Brain microvascular endothelial cell (primary cell): ENCODE data around the gene SLC25A30.
A peak's percentile ranks its signal among the peaks of the same experiment; 100 is the strongest.

ENCODE experiments used
- DNase-seq: peaks from one replicate; pipeline ENCODE4 v3.0.0-alpha.2; 2020
- H3K27ac ChIP-seq: fragments of 250-450 bp; sonication (Bioruptor Pico); 2 replicates; pipeline ENCODE4 v1.5.1; 2020; ENCODE audit warnings: mild to moderate bottlenecking, moderate library complexity
- H3K27me3 ChIP-seq: fragments of 250-450 bp; sonication (Bioruptor Pico); replicated peaks from 2 replicates; pipeline ENCODE4 v1.5.1; 2020; ENCODE audit warnings: mild to moderate bottlenecking
- H3K36me3 ChIP-seq: fragments of 250-450 bp; sonication (Bioruptor Pico); replicated peaks from 2 replicates; pipeline ENCODE4 v1.5.1; 2020; ENCODE audit warnings: mild to moderate bottlenecking
- H3K4me3 ChIP-seq: 2 replicates; pipeline ENCODE4 v1.5.1; 2011; ENCODE audit warnings: low read depth, mild to moderate bottlenecking, control low read depth, low read length, moderate library complexity
- in situ Hi-C: cut with HindIII; loops from 2 replicates; pipeline ENCODE4 v1.10.0; 2017; ENCODE audit warnings: low sequenced_read_pairs, low pct_ligation_motif_present
- TF ChIP-seq, protein P1 (sequence below): IDR thresholded peaks from 2 replicates; pipeline ENCODE4 v1.5.1; 2011; ENCODE audit warnings: low read depth, mild to moderate bottlenecking, moderate library complexity, low read length, control low read depth, inconsistent platforms; ENCODE audit errors: missing control alignments

Gene SLC25A30

DNA sequence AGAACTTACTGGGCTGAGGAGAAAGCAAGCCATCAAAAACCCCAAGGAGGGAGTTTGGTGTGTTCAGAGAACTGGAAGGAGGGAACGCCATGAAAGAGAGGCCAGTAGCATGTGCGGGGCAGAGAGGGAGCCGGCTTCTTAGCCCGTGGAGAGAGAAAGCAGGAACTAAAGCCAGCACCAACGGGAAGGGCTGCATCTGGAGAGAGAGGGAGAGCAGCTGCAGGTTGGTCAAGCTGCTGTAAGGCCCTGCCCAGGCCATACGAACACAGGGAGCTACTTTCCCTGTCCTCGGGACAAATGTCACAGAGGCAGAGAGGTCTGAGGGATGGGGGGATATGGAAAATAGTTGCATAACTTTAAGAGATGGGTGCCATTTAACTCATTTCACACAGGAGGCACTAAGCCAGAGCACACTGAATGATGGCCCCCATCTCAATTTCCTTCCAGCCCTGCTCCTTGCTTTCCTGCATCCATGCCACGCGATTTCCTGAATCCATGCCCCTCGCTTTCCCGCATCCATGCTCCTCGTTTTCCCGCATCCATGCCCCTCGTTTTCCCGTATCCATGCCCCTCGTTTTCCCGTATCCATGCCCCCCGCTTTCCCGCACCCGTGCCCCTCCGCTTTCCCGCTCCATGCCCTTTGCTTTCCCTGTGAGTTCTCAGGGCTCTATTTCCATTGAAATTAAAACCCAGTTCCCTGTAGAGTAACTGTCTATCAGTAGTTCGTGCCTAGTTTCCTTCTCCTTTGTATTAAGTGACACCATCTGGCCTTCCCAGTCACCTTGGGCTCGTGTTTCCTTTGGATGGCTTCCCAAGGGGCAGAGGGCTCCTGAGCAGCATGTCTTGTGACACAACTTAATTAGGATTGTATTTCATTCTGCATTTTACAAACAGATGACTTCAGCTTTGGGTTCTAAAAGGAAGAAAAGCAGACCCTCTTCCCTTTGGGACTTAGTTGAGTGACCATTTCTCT is 45.7 kb downstream of the SLC25A30 start:
- TF ChIP-seq, protein P1, sequence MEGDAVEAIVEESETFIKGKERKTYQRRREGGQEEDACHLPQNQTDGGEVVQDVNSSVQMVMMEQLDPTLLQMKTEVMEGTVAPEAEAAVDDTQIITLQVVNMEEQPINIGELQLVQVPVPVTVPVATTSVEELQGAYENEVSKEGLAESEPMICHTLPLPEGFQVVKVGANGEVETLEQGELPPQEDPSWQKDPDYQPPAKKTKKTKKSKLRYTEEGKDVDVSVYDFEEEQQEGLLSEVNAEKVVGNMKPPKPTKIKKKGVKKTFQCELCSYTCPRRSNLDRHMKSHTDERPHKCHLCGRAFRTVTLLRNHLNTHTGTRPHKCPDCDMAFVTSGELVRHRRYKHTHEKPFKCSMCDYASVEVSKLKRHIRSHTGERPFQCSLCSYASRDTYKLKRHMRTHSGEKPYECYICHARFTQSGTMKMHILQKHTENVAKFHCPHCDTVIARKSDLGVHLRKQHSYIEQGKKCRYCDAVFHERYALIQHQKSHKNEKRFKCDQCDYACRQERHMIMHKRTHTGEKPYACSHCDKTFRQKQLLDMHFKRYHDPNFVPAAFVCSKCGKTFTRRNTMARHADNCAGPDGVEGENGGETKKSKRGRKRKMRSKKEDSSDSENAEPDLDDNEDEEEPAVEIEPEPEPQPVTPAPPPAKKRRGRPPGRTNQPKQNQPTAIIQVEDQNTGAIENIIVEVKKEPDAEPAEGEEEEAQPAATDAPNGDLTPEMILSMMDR = no peak
- no peak overlapping the region for H3K27ac ChIP-seq
- no peak overlapping the region for H3K4me3 ChIP-seq
- in situ Hi-C loops = no loop called here
- DNase-seq = no peak
- H3K27me3 ChIP-seq = no peaks in the 10 kb centered on the region
- no peaks in the 10 kb centered on the region for H3K36me3 ChIP-seq

DNA sequence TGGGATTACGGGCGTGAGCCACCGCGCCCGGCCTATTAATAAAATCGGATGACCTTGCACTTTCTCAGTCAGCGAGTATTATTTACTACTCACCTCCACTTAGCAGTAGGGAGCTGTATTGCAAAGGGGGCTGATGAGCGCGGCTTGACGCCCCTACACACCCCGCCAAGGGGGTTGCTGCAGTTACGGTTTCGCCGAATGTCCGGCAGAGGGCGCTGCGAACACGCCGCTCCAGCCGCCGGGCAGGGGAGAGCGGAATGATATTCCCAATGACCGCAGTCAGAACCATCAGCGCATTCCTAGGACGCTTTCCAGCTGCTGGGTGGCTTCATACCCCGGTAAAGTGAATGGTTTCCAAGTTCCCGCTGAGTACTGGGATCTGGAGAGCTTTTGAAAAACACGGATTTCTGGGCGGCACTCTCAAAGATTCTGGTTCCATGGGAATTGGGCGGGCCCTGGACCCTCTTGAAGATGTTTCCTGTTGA is 47.2 kb downstream of the SLC25A30 start:
- in situ Hi-C loops = no loop called here
- no peaks in the 10 kb centered on the region for H3K36me3 ChIP-seq
- TF ChIP-seq, protein P1 = peak; percentile 98
- no peak overlapping the region for H3K4me3 ChIP-seq
- H3K27me3 ChIP-seq = no peaks in the 10 kb centered on the region
- peak; percentile 51 for DNase-seq
- no peak overlapping the region for H3K27ac ChIP-seq

DNA sequence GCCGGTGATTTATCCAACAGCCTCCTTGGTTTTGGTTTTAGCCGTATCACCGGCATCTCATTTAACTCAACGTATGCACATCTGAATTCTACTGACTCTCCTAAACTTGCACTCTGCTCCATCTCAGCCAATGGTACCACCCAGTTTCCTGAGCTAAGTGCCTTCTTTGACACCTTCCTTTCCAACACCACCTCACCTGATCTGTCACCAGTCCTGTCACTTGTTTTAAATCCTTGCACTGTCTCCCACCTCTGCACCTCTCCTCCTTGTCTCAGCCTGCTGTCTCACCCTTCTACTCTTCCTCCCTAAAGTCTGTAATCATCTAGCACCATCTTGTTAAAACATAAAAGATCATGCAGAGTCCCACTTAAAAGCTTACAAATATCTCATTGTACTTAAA is 49.1 kb downstream of the SLC25A30 start:
- Histone ChIP-seq H3K4me3 (no peak overlapping the region), H3K27me3 (no peaks in the 10 kb centered on the region), H3K27ac (no peak overlapping the region), H3K36me3 (no peaks in the 10 kb centered on the region)
- TF ChIP-seq, protein P1 = no peak
- in situ Hi-C loops = no loop called here
- DNase-seq = no peak

DNA sequence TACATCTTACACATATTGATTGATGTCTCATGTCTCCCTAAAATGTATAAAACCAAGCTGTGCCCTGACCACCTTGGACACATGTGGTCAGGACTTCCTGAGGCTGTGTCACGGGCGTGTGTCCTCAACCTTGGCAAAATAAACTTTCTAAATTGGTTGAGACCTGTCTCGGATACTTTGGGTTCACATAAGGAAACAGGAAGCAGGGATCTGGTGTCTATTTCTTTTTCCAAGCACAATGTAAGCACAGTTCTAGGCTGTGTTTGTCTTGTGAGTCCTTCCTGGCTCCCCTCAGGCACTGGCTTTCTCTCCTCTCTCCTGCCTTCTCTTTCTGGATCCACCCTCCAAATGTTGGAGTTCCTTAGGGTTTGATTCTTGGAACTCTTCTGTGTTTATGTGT is 49.6 kb downstream of the SLC25A30 start:
- DNase-seq = no peak
- no peak overlapping the region for H3K4me3 ChIP-seq
- no peaks in the 10 kb centered on the region for H3K36me3 ChIP-seq
- in situ Hi-C loops = no loop called here
- TF ChIP-seq, protein P1 = no peak
- H3K27me3 ChIP-seq = no peaks in the 10 kb centered on the region
- no peak overlapping the region for H3K27ac ChIP-seq

DNA sequence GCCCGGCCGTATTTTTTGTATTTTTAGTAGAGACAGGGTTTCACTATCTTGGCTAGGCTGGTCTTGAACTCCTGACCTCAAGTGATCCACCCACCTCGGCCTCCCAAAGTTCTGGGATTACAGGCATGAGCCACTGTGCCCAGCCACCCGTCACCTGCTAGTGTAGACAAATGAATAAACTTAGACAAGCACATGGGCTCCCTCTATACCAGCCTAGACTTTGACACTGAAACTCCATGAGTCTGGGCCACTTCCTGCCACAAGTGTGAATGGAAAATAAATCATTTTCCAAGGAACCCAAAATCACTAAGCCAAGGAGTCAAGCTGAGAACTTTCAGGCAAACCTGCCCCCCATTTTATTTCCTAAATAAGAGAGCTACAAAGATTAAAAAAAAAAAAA is 50.2 kb downstream of the SLC25A30 start:
- no peak overlapping the region for H3K27ac ChIP-seq
- no peak overlapping the region for H3K4me3 ChIP-seq
- peaks cover under 1% of the 10 kb centered on the region for H3K36me3 ChIP-seq
- no peaks in the 10 kb centered on the region for H3K27me3 ChIP-seq
- TF ChIP-seq, protein P1 = no peak
- in situ Hi-C loops = no loop called here
- DNase-seq = no peak
